Measurements from ENCODE around the gene TPGS1.

Gene TPGS1

DNA sequence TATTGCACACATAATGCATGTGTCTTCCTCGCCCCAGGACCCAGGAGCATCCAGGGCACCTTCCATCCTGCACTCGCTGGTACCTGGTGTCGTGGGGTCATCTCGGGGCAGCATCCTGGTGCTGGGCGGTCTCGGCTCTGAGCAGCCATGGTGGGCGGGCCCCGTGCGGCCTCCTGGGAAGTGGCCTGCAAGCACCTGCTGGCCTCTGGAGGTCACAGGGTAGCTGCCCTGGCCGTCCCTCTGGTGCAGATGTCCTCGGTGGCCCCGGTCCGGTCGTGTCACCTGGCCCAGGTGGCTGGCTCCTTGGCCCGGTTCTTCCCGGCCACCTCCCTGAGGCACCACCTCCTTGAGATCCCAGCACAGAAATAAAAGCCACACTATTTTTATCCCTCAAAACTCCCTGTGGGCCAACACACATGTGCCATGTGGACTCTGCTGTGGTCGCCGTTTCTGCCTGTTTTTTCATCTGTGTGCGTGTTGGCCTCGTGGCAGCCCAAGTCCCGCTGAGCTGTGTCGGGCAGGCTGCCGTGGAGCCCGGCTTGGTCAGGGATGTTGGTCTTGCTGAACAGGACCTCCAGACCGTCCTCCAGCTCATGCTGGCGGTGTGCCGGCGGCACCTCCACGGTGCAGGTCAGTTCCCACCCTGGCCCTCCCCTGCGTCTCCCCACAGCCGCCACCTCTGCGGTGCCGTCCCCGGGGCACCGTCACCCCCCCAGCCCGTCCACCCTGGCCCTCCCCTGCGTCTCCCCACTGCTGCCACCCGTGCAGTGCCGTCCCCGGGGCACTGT, 31.5 kb downstream of the TPGS1 start:
- H3K4me3 ChIP-seq (ENCODE audit: low read length): no peak overlapping the region
- TF ChIP-seq, protein P1, sequence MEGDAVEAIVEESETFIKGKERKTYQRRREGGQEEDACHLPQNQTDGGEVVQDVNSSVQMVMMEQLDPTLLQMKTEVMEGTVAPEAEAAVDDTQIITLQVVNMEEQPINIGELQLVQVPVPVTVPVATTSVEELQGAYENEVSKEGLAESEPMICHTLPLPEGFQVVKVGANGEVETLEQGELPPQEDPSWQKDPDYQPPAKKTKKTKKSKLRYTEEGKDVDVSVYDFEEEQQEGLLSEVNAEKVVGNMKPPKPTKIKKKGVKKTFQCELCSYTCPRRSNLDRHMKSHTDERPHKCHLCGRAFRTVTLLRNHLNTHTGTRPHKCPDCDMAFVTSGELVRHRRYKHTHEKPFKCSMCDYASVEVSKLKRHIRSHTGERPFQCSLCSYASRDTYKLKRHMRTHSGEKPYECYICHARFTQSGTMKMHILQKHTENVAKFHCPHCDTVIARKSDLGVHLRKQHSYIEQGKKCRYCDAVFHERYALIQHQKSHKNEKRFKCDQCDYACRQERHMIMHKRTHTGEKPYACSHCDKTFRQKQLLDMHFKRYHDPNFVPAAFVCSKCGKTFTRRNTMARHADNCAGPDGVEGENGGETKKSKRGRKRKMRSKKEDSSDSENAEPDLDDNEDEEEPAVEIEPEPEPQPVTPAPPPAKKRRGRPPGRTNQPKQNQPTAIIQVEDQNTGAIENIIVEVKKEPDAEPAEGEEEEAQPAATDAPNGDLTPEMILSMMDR (IDR thresholded peaks at IDR 0.05; ENCODE audit: insufficient read depth, low read depth, low read length, missing control alignments): no peak
- DNase-seq (ENCODE audit: low read depth): no peak

DNA sequence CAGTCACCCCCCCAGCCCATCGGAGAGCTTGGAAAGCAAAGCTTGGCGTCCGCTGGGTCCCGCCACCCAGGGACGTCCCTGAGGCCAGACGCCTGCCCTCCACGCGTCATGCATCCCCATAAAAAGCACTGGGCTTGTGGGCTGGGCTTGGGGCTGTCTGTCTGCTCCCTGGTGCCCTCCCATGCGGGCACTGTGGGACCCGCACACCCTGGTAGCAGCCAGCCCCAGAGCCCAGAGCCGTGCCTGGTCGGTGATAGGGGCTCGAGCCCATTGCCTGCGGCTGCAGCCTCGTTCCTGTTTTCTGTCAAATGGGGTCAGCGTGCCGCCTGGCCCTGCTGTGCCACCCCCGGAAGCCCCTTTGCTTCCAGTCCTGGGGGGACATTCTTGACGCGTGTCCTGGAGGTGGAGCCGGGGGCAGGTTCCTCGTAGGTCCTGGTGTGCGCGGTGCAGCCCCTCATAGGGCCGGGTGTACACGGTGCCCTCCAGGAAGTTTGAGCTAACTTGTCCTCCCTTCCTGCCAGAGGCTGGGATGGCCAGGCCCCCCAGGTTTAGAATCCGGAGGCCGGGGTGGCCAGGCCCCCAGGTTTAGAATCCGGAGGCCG, 32.2 kb downstream of the TPGS1 start:
- TF ChIP-seq, protein P1 (IDR thresholded peaks at IDR 0.05; ENCODE audit: insufficient read depth, low read depth, low read length, missing control alignments): no peak
- no peak overlapping the region for H3K4me3 ChIP-seq (ENCODE audit: low read length)
- no peak for DNase-seq (ENCODE audit: low read depth)

DNA sequence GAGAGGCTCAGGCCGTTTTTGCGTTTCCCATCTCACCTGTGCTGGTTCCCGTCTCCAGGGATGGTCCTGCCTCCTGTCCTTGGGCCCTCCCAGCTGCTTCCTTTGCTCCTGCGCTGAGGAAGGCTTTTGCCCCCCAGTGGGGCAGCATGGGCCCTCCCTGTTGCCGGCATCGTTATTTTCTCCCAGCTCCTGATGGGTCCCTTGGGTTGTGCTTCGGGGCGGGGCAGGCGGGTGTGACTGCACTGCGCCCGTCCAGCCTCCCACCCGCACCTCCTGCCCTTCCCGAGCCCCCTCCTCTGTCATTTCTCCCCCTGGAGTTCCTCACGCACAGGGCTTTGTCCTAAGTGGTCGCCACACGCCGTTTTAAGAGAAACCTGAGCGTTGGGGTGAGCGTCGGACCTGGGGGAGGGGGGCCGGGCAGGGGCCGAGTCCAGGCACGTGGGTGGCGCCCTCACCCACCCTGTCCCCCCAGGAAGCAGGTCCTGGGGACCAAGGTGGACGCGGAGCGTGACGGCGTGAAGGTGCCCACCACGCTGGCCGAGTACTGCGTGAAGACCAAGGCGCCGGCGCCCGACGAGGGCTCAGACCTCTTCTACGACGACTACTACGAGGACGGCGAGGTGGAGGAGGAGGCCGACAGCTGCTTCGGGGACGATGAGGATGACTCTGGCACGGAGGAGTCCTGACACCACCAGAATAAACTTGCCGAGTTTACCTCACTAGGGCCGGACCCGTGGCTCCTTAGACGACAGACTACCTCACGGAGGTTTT, 33.8 kb downstream of the TPGS1 start:
- no peak overlapping the region for H3K4me3 ChIP-seq (ENCODE audit: low read length)
- DNase-seq (ENCODE audit: low read depth): no peak
- TF ChIP-seq, protein P1 (IDR thresholded peaks at IDR 0.05; ENCODE audit: insufficient read depth, low read depth, low read length, missing control alignments): no peak

DNA sequence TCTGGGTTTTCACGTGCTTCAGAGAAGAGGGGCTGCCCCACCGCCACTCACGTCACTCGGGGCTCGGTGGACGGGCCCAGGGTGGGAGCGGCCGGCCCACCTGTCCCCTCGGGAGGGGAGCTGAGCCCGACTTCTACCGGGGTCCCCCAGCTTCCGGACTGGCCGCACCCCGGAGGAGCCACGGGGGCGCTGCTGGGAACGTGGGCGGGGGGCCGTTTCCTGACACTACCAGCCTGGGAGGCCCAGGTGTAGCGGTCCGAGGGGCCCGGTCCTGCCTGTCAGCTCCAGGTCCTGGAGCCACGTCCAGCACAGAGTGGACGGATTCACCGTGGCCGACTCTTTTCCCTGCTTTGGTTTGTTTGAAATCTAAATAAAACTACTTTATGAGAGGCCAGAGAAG, 34.4 kb downstream of the TPGS1 start:
- TF ChIP-seq, protein P1 (IDR thresholded peaks at IDR 0.05; ENCODE audit: insufficient read depth, low read depth, low read length, missing control alignments): no peak
- DNase-seq (ENCODE audit: low read depth): no peak

DNA sequence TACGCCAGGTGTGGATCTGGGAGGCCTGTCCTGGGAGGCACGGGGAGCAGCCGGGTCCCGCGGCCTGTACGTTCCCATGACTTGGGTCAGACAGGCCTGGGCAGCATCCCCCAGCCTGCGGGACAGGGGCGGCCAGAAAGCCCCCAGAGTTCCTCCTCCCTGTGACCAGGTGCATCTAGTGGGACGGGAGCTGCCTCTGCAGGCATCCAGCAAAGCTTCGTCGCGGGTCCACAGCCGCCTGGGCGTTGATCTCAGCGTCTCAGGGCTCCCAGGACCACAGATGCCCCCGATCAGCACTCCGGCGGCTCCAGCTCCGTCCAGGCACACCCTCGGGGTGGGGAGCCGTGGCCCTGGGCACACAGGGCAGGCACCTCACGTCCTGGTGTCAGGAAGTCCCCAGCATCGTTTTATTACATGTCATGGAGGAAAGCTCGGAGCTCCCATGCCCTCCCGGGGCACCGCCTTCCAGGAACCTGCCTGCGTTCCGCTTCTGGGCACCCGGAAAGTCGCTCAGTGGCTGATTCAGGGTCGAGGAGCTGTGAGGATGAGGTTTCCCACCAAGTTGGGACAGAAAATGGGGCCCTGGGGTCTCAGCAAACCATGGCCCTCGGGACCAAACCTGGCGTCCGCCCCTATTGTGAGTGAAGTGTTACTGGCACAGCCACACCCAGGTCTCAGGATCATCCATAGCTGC, 35.0 kb downstream of the TPGS1 start:
- H3K4me3 ChIP-seq (ENCODE audit: low read length): no peak overlapping the region
- TF ChIP-seq, protein P1 (IDR thresholded peaks at IDR 0.05; ENCODE audit: insufficient read depth, low read depth, low read length, missing control alignments): no peak

More for the DNA sequence above, 34.4 kb downstream of the TPGS1 start:
- H3K4me3 ChIP-seq (ENCODE audit: low read length): no peak overlapping the region

DNA sequence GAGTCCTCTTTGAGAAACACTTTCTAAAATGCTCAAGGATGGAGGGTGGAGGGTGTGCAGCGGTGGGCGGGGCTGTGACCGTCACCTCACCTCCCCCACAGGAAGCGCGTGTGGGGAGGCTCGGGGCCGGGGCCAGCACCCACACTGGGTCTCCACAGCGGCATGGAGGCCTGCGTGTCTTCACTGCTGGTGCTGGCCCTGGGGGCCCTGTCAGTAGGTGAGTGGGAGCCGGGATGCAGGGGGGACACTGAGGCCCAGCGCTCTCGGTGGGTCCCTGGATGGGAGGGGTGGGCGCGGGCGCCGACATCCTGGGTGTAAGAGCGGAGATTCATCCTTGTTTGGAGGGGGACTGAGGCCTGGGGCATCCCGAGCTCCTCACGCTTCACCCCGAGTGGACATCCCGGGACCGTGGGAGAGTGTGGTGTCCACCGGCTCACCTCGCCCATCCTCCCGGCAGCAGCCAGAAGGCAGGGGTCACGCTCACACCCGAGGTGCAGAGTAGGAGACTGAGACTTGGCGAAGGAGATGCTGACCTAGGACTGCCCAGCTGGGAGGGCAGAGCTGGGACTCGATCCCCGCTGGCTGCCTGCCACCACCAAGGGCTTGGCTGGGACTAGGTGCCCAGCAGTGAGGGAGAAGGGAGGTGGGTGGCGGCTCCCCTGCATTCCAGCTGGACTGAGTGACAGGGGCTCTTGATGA, 36.8 kb downstream of the TPGS1 start, which contains the start of gene GZMM:
Gene GZMM (plus strand): TSS at position 144 of the 699 bp plus-strand sequence. CDS start 19 bp downstream, at position 163.
- TF ChIP-seq, protein P1 (IDR thresholded peaks at IDR 0.05; ENCODE audit: insufficient read depth, low read depth, low read length, missing control alignments): no peak
- H3K4me3 ChIP-seq (ENCODE audit: low read length): no peak within 1 kb of the TSS
- DNase-seq (ENCODE audit: low read depth): no peak

More for the DNA sequence above, 35.0 kb downstream of the TPGS1 start:
- DNase-seq (ENCODE audit: low read depth): no peak

Data from epithelial cell of esophagus (primary cell).